ENCODE measurements around the gene ITGB4.

- TF ChIP-seq ZFAT (CRISPR knock-in tag; conservative IDR thresholded peaks at IDR 0.05): no peak
- no peak for TF ChIP-seq REL (CRISPR knock-in tag; conservative IDR thresholded peaks at IDR 0.05)
- no peak for TF ChIP-seq RBAK (CRISPR knock-in tag; IDR thresholded peaks at IDR 0.05)
- no peak for TF ChIP-seq SP1 (IDR thresholded peaks at IDR 0.05)
- TF ChIP-seq SP1 (CRISPR knock-in tag; IDR thresholded peaks at IDR 0.05): no peak
- no peak for TF ChIP-seq ZFP91 (CRISPR knock-in tag; IDR thresholded peaks at IDR 0.05; ENCODE audit: borderline replicate concordance)
- TF ChIP-seq ISL2 (CRISPR knock-in tag; IDR thresholded peaks at IDR 0.05): no peak
- no peak for TF ChIP-seq ZNF777 (CRISPR knock-in tag; IDR thresholded peaks at IDR 0.05)
- TF ChIP-seq SMC3 (IDR thresholded peaks at IDR 0.05; ENCODE audit: low read length): no peak
- TF ChIP-seq EZH2 (conservative IDR thresholded peaks at IDR 0.05; ENCODE audit: low read depth, low read length): no peak
- TF ChIP-seq GATA4 (IDR thresholded peaks at IDR 0.05; ENCODE audit: borderline replicate concordance, low read depth): no peak
- no peak for TF ChIP-seq ZNF598 (CRISPR knock-in tag; IDR thresholded peaks at IDR 0.05; ENCODE audit: borderline replicate concordance)
- no peak for TF ChIP-seq FUBP1 (CRISPR knock-in tag; IDR thresholded peaks at IDR 0.05; ENCODE audit: borderline replicate concordance)
- peak in 1 of 2 experiments; percentile 30; a peak in 1 of 4 replicates for TF ChIP-seq NR2F1 (CRISPR knock-in tag; IDR thresholded peaks at IDR 0.05)
These were observed 13.5 kb downstream of the ITGB4 start for GRCh38 chr17:75734674-75735294.
